Effector memory CD4-positive, alpha-beta T cell (primary cell): ENCODE results near the gene XG.
"Not testable (repeated sequence)": the region's sequence is repeated elsewhere in the genome, so short reads cannot be mapped to it uniquely, and the experiment has no call there.

Experiments used
- DNase-seq, 3 donors: peaks; one replicate each; pipeline ENCODE4 v3.0.0-alpha.2; 2020
- H3K27ac ChIP-seq: 2 replicates; pipeline ENCODE4 v1.7.0; 2013; ENCODE audit warnings: mild to moderate bottlenecking, low read length, moderate library complexity; ENCODE audit not compliant: insufficient read depth, poor library complexity, severe bottlenecking
- H3K27me3 ChIP-seq: replicated peaks from 2 replicates; pipeline ENCODE4 v1.7.0; 2013; ENCODE audit warnings: mild to moderate bottlenecking, low read length; ENCODE audit not compliant: insufficient read depth, control insufficient read depth, poor library complexity, severe bottlenecking
- H3K36me3 ChIP-seq: 2 replicates; pipeline ENCODE4 v1.7.0; 2013; ENCODE audit warnings: mild to moderate bottlenecking, low read length, moderate library complexity; ENCODE audit not compliant: control insufficient read depth, insufficient read depth
- H3K4me1 ChIP-seq: 2 replicates; pipeline ENCODE4 v1.7.0; 2013; ENCODE audit warnings: low read length, mild to moderate bottlenecking; ENCODE audit not compliant: control insufficient read depth, insufficient read depth, poor library complexity, severe bottlenecking
- H3K4me3 ChIP-seq: 2 replicates; pipeline ENCODE4 v1.7.0; 2013; ENCODE audit warnings: low read length, low read depth, mild to moderate bottlenecking; ENCODE audit not compliant: insufficient read depth, poor library complexity, severe bottlenecking
- H3K9me3 ChIP-seq: 2 replicates; pipeline ENCODE4 v1.7.0; 2013; ENCODE audit warnings: mild to moderate bottlenecking, low read length, moderate library complexity; ENCODE audit not compliant: control insufficient read depth

Gene XG

GRCh38 chrX:2755163-2755715, 3.4 kb downstream of the XG start:
- not testable (repeated sequence) for H3K4me1 ChIP-seq, DNase-seq, H3K9me3 ChIP-seq, H3K4me3 ChIP-seq, H3K27ac ChIP-seq, H3K36me3 ChIP-seq, H3K27me3 ChIP-seq

- Histone ChIP-seq H3K9me3 (no peaks in the 10 kb centered on the region), H3K4me3 (no peak overlapping the region), H3K4me1 (no peaks in the 10 kb centered on the region), H3K36me3 (no peaks in the 10 kb centered on the region), H3K27ac (no peak overlapping the region), H3K27me3 (no peaks in the 10 kb centered on the region)
- no peak for DNase-seq
Observed at GRCh38 chrX:2756548-2756947, 4.7 kb downstream of the XG start.

GRCh38 chrX:2761246-2761645, 9.4 kb downstream of the XG start:
- Histone ChIP-seq H3K4me3 (no peak overlapping the region), H3K36me3 (no peaks in the 10 kb centered on the region), H3K4me1 (no peaks in the 10 kb centered on the region), H3K27me3 (no peaks in the 10 kb centered on the region), H3K27ac (no peak overlapping the region), H3K9me3 (no peaks in the 10 kb centered on the region)
- DNase-seq = no peak

- H3K27ac ChIP-seq, DNase-seq, H3K4me3 ChIP-seq, H3K36me3 ChIP-seq, H3K4me1 ChIP-seq, H3K9me3 ChIP-seq, H3K27me3 ChIP-seq: not testable (repeated sequence)
Observed at GRCh38 chrX:2762671-2763070, 10.8 kb downstream of the XG start.

DNA sequence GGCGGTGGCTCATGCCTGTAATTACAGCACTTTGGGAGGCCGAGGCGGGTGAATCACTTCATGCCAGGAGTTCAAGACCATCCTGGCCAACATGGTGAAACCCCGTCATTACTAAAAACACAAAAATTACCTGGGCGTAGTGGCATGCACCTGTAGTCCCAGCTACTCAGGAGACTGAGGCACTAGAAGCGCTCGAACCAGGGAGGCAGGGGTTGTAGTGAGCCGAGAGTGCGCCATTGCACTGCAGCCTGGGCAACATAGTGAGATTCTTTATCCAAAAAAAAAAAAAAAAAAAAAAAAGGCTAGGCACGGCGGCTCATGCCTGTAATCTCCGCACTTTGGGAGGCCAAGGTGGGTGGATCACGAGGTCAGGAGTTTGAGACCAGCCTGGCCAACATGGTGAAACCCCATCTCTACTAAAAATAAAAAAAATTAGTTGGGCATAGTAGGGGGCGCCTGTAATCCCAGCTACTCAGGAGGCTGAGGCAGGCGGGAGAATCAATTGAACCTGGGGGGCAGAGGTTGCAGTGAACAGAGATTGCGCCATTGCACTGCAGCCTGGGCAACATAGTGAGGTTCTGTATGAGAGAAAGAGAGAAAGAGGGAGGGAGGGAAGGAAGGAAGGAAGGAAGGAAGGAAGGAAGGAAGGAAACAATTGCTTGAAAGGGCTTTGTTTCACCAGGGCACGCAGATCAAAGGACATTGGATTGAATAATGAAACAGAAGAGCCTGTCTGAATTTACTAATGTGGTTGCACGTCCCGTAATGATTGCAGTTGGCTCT, 13.1 kb downstream of the XG start:
- H3K36me3 ChIP-seq, H3K4me3 ChIP-seq, H3K4me1 ChIP-seq, H3K27me3 ChIP-seq, H3K9me3 ChIP-seq, DNase-seq, H3K27ac ChIP-seq: not testable (repeated sequence)

DNA sequence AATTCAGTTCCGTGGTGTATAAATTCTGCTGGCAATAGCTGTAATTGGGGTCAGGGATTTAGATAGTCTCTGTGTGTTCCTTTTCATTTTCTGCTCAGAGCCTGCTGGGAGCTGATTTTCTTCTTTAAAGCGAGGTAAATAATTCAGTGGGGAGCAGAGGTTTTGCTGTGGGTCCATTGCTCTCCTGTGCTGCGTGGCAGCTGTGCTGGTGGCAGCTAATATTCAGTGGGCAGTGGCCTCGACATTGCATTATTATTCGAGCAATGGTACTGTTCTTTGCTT, 13.7 kb downstream of the XG start:
- Histone ChIP-seq H3K4me3 (no peak overlapping the region), H3K27me3 (no peaks in the 10 kb centered on the region), H3K27ac (no peak overlapping the region), H3K4me1 (no peaks in the 10 kb centered on the region), H3K9me3 (no peaks in the 10 kb centered on the region), H3K36me3 (no peaks in the 10 kb centered on the region)
- DNase-seq = no peak

DNA sequence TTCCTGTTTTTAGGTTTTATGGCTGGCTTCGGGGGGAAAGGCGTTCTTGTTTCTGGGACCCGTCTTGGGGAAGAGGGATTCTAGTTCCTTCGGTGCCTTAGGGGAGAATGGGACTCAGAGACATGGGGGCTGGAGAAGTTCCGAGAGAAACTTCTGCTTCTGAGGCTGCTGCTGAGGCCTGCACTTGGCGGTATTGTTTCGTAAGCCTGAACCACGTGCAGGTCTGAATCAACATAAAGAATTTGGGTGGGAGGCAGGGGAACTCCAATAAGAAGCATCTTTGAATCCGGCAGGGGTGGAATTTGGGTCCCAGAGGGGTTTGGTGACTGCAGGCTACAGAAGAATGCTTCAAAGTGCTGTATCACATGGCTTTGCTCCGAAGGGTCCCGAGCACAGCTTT, 15.1 kb downstream of the XG start:
- no peak overlapping the region for H3K27ac ChIP-seq
- H3K4me1 ChIP-seq = no peaks in the 10 kb centered on the region
- H3K9me3 ChIP-seq = no peaks in the 10 kb centered on the region
- H3K4me3 ChIP-seq = no peak overlapping the region
- no peaks in the 10 kb centered on the region for H3K36me3 ChIP-seq
- H3K27me3 ChIP-seq = no peaks in the 10 kb centered on the region
- DNase-seq = no peak

DNA sequence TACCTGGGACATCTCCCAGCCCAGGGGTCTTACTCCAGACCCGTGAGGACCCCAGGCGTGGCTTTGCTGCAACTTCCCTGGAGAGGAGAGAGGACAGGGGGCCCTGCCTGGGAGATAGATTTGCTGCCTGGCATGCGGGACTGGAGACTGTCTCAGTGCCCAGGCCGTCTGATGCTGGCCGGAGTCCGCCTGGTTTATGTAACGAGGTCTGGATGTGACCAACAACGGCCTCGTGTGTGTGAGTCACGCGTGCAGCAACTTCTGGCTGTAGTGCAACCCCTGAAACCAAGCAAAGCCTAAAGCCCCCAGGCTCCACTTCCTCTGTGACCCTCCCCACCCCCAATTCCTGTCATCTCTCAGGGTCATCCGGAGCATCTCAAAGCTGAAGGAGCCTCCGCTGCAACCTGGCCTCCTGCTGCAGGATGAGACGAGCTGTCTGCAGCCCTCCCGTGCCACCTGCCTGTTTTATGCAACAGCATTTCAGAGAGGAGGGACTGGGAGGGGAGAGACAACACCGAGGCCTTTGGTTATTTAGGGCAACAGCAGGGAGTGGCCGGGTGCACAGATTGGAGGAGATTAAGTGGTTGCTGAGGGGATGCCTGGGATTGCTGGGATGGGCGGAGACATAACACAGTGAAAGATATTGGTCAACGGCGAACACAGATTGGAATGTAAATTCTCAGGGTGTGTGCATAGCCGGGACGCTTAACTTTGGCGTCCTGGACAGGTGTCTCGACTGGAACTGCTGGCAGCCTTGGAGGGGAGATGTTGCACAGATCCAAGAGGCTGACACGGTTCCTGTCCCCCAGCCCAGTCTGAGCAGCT, 16.0 kb downstream of the XG start:
- H3K36me3 ChIP-seq = no peaks in the 10 kb centered on the region
- DNase-seq = no peak
- H3K4me1 ChIP-seq = no peaks in the 10 kb centered on the region
- no peaks in the 10 kb centered on the region for H3K27me3 ChIP-seq
- no peaks in the 10 kb centered on the region for H3K9me3 ChIP-seq
- H3K27ac ChIP-seq = no peak overlapping the region
- no peak overlapping the region for H3K4me3 ChIP-seq

DNA sequence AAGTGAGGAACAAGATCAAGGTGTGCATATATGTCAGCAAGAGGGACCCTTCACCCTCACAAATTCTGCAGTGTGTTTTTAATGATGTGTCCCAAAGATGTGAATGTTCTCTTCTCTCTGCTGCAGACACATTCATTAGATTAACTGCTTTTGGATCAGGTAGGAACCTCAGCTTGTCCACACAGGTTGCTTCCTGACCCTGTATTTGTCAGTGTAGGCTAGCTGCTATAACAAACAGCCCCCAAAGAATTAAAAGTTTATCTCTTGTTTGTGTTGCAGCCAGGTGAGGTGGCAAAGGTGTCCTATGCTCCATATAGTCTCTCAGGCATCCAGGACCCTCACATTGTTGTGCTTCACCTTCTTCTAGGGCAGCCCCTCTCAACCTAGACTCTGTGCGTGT, 17.8 kb downstream of the XG start:
- no peaks in the 10 kb centered on the region for H3K4me1 ChIP-seq

More for the DNA sequence above, 17.8 kb downstream of the XG start:
- Histone ChIP-seq H3K27ac (no peak overlapping the region), H3K27me3 (no peaks in the 10 kb centered on the region), H3K36me3 (no peaks in the 10 kb centered on the region), H3K4me3 (no peak overlapping the region), H3K9me3 (no peaks in the 10 kb centered on the region)
- DNase-seq = no peak
